WTC11 (cell line): ENCODE data around the gene S1PR3.

Experiments
- CTCF ChIP-seq: fragments of 200-600 bp; IDR thresholded peaks from 2 replicates; pipeline ENCODE4 v1.8.0; 2022; ENCODE audit warnings: antibody characterized with exemption
- FOXJ3 ChIP-seq: sonication (generic); formaldehyde crosslinking; IDR thresholded peaks from 2 replicates; pipeline ENCODE4 v1.9.0; 2021; ENCODE audit warnings: missing genetic modification reagents, mild to moderate bottlenecking, borderline replicate concordance

GRCh38 chr9:89015336-89015735, 24.1 kb downstream of the S1PR3 start:
- TF ChIP-seq CTCF = no peak
- no peak for TF ChIP-seq FOXJ3 (CRISPR knock-in tag)
